Activated naive CD8-positive, alpha-beta T cell (primary cell): ENCODE results near the gene PRSS21.

Experiments
- H3K27ac Mint-ChIP-seq: one replicate; pipeline ENCODE4 v1.8.0; 2021; ENCODE audit warnings: mixed read lengths
- H3K27me3 Mint-ChIP-seq: one replicate; pipeline ENCODE4 v1.8.0; 2021; ENCODE audit warnings: mixed read lengths
- H3K36me3 Mint-ChIP-seq: one replicate; pipeline ENCODE4 v1.8.0; 2021; ENCODE audit warnings: mixed read lengths
- H3K4me1 Mint-ChIP-seq: one replicate; pipeline ENCODE4 v1.8.0; 2021; ENCODE audit warnings: low read depth, mixed read lengths
- H3K4me3 Mint-ChIP-seq: one replicate; pipeline ENCODE4 v1.8.0; 2021; ENCODE audit warnings: mild to moderate bottlenecking, mixed read lengths
- H3K9me3 Mint-ChIP-seq: one replicate; pipeline ENCODE4 v1.8.0; 2021; ENCODE audit warnings: low read depth, mixed read lengths

The PRSS21 gene

GRCh38 chr16:2867987-2868789, 51.2 kb downstream of the PRSS21 start:
- no peaks in the 10 kb centered on the region for H3K36me3 Mint-ChIP-seq
- no peaks in the 10 kb centered on the region for H3K9me3 Mint-ChIP-seq
- H3K4me3 Mint-ChIP-seq: peak overlapping the region; percentile 91
- peaks cover 14% of the 10 kb centered on the region for H3K4me1 Mint-ChIP-seq
- peak overlapping the region; percentile 76 for H3K27ac Mint-ChIP-seq
- H3K27me3 Mint-ChIP-seq: no peaks in the 10 kb centered on the region
